Parathyroid adenoma (tissue), 2 donors: ENCODE results near the gene ACOT12.
"Not testable (repeated sequence)": the region's sequence is repeated elsewhere in the genome, so short reads cannot be mapped to it uniquely, and the experiment has no call there.

Source experiments
- H2AFZ ChIP-seq: fragments of 300-600 bp; sonication (generic); one replicate; pipeline ENCODE4 v1.7.0; 2017; ENCODE audit warnings: antibody characterized with exemption, mild to moderate bottlenecking
- H3K27ac ChIP-seq: fragments of 300-600 bp; sonication (generic); one replicate; pipeline ENCODE4 v1.7.0; 2017
- H3K27me3 ChIP-seq: fragments of 300-600 bp; sonication (generic); one replicate; pipeline ENCODE4 v1.7.0; 2017; ENCODE audit warnings: low read length; ENCODE audit not compliant: control insufficient read depth, insufficient read depth
- H3K36me3 ChIP-seq: fragments of 300-600 bp; sonication (generic); one replicate; pipeline ENCODE4 v1.7.0; 2017; ENCODE audit warnings: low read length; ENCODE audit not compliant: control insufficient read depth, insufficient read depth
- H3K4me1 ChIP-seq: fragments of 300-600 bp; sonication (generic); one replicate; pipeline ENCODE4 v1.7.0; 2017; ENCODE audit warnings: control low read depth
- H3K4me2 ChIP-seq: fragments of 300-600 bp; sonication (generic); one replicate; pipeline ENCODE4 v1.7.0; 2017; ENCODE audit warnings: low read length
- H3K4me3 ChIP-seq: fragments of 300-600 bp; sonication (generic); one replicate; pipeline ENCODE4 v1.7.0; 2017; ENCODE audit warnings: low read depth, low read length
- H3K79me2 ChIP-seq: fragments of 300-600 bp; sonication (generic); one replicate; pipeline ENCODE4 v1.7.0; 2017; ENCODE audit warnings: control low read depth
- H3K9ac ChIP-seq: fragments of 300-600 bp; sonication (generic); one replicate; pipeline ENCODE4 v1.7.0; 2017; ENCODE audit warnings: mild to moderate bottlenecking
- H3K9me3 ChIP-seq: fragments of 300-600 bp; sonication (generic); one replicate; pipeline ENCODE4 v1.7.0; 2017; ENCODE audit warnings: low read length; ENCODE audit not compliant: control insufficient read depth
- TF ChIP-seq, protein P1 (sequence below): fragments of 300-600 bp; sonication (generic); IDR thresholded peaks from one replicate; pipeline ENCODE4 v1.7.0; 2017; ENCODE audit warnings: antibody characterized with exemption, mild to moderate bottlenecking
- donor health status: primary hyperparathyroidism.

Gene ACOT12

GRCh38 chr5:81350507-81350906 is 43.4 kb downstream of the ACOT12 start:
- TF ChIP-seq, protein P1, sequence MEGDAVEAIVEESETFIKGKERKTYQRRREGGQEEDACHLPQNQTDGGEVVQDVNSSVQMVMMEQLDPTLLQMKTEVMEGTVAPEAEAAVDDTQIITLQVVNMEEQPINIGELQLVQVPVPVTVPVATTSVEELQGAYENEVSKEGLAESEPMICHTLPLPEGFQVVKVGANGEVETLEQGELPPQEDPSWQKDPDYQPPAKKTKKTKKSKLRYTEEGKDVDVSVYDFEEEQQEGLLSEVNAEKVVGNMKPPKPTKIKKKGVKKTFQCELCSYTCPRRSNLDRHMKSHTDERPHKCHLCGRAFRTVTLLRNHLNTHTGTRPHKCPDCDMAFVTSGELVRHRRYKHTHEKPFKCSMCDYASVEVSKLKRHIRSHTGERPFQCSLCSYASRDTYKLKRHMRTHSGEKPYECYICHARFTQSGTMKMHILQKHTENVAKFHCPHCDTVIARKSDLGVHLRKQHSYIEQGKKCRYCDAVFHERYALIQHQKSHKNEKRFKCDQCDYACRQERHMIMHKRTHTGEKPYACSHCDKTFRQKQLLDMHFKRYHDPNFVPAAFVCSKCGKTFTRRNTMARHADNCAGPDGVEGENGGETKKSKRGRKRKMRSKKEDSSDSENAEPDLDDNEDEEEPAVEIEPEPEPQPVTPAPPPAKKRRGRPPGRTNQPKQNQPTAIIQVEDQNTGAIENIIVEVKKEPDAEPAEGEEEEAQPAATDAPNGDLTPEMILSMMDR, result no peak
- H3K9me3 ChIP-seq, result no peaks in the 10 kb centered on the region
- no peaks in the 10 kb centered on the region for H3K27me3 ChIP-seq
- H3K36me3 ChIP-seq, result no peaks in the 10 kb centered on the region
- H3K27ac ChIP-seq, result no peak overlapping the region
- no peak overlapping the region for H3K4me3 ChIP-seq
- no peak overlapping the region for H3K9ac ChIP-seq
- no peak overlapping the region for H2AFZ ChIP-seq
- no peaks in the 10 kb centered on the region for H3K4me1 ChIP-seq
- H3K4me2 ChIP-seq, result no peak overlapping the region
- H3K79me2 ChIP-seq, result no peaks in the 10 kb centered on the region

DNA sequence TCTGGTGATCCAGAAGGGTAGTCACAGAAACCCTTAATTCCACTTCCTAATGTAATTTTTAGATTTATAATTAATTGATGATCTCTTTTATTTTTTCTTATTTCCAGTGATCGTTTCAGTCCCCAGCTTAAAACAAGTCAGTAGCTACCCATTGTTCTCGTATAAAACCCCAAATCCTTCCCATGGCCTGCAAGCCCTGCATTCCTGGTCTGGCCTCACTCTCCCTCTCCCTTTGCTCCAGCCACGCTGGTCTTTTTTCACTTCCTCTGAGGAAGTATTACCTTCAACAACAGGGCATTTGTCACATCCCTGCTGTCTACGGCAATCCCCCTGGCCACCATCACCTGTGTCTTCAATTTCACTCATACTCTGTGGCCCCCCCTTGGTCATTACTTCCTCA is 44.8 kb downstream of the ACOT12 start:
- no peaks in the 10 kb centered on the region for H3K27me3 ChIP-seq
- TF ChIP-seq, protein P1, result no peak
- no peak overlapping the region for H3K27ac ChIP-seq
- no peaks in the 10 kb centered on the region for H3K4me1 ChIP-seq
- no peak overlapping the region for H3K9ac ChIP-seq
- H3K4me2 ChIP-seq, result no peak overlapping the region
- no peaks in the 10 kb centered on the region for H3K79me2 ChIP-seq
- H3K4me3 ChIP-seq, result no peak overlapping the region
- no peaks in the 10 kb centered on the region for H3K9me3 ChIP-seq
- H3K36me3 ChIP-seq, result no peaks in the 10 kb centered on the region
- no peak overlapping the region for H2AFZ ChIP-seq

DNA sequence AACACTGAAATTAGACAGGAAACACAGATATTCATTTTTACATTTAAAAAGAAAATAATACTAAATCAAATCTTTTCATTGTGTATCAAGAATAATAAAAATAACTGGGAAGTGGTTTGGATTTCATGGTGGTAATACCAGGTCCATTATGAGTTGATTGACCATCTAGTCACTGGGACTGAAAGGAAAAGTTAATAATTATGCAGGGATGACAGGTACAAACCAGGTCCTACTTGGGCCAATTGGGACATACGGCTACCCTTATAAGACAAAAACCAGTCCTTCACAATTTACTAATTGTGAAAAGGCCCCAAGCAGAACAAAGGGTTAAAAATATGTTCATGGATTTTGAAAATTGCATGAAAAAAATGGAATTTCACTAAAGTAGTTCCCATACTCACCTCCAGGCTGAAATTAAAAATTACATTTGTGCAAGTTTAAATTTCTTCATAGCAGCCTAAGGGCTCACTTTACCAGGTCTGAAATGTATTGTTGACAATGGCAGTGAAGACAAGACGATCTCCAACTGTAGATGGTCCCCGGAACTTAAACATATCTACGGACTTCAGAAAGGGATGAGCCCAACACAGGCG is 48.4 kb downstream of the ACOT12 start:
- no peak overlapping the region for H3K4me2 ChIP-seq
- no peaks in the 10 kb centered on the region for H3K9me3 ChIP-seq
- no peaks in the 10 kb centered on the region for H3K36me3 ChIP-seq

DNA sequence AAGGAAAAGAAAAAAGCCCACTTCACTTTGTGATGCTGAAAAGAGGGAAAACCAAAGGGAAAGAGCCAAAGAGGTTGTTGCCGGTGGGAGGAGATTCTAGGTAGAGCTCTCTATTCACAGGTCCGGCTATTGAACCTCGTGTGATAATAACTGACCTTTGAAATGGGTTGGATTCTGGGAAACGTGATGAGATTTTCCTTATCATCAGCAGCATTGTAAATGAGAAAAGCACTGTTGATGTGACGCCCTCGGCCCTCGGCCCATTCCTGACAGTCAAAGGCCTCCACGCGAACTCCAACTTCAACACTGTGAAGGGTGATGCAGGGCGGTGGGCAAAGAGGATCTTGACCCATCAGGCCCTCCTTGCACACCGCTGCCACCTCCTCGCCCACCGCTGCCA is 49.2 kb downstream of the ACOT12 start:
- H3K9me3 ChIP-seq, result no peaks in the 10 kb centered on the region
- H3K4me1 ChIP-seq, result no peaks in the 10 kb centered on the region
- TF ChIP-seq, protein P1, result no peak
- H3K36me3 ChIP-seq, result no peaks in the 10 kb centered on the region
- H3K9ac ChIP-seq, result no peak overlapping the region
- H3K4me2 ChIP-seq, result no peak overlapping the region
- H3K27me3 ChIP-seq, result no peaks in the 10 kb centered on the region
- no peak overlapping the region for H3K27ac ChIP-seq
- H3K4me3 ChIP-seq, result no peak overlapping the region
- H2AFZ ChIP-seq, result no peak overlapping the region
- H3K79me2 ChIP-seq, result no peaks in the 10 kb centered on the region

More for the DNA sequence above, 48.4 kb downstream of the ACOT12 start:
- no peak overlapping the region for H2AFZ ChIP-seq
- H3K4me1 ChIP-seq, result no peaks in the 10 kb centered on the region
- H3K27ac ChIP-seq, result no peak overlapping the region
- H3K9ac ChIP-seq, result no peak overlapping the region
- no peak overlapping the region for H3K4me3 ChIP-seq
- TF ChIP-seq, protein P1, result no peak
- H3K27me3 ChIP-seq, result no peaks in the 10 kb centered on the region
- no peaks in the 10 kb centered on the region for H3K79me2 ChIP-seq

GRCh38 chr5:81338213-81338612 is 55.7 kb downstream of the ACOT12 start:
- not testable (repeated sequence) for H2AFZ ChIP-seq, H3K4me3 ChIP-seq, H3K4me1 ChIP-seq, H3K27ac ChIP-seq, H3K4me2 ChIP-seq, H3K79me2 ChIP-seq, H3K27me3 ChIP-seq, H3K9ac ChIP-seq, H3K9me3 ChIP-seq, H3K36me3 ChIP-seq
